Fibroblast of villous mesenchyme (primary cell): ENCODE data around the gene BTG4. TPM values are rescaled to one million over a fixed set of nuclear protein-coding genes. Genes with fewer than 3 reads are reported as not detected.

ENCODE experiments used
- DNase-seq: peaks from one replicate; pipeline ENCODE4 v3.0.0-alpha.2; 2010; ENCODE audit warnings: low read depth
- H3K4me3 ChIP-seq: 2 replicates; pipeline ENCODE4 v1.5.1; 2011; ENCODE audit warnings: low read depth, mild to moderate bottlenecking, low read length
- total RNA-seq: library from RNA; depleted of rRNA; stranded (reverse); fragments of >200 nt; gene quantifications from 2 replicates; pipeline ENCODE4 v1.2.3, GENCODE V29; 2012
- TF ChIP-seq, protein P1 (sequence below): IDR thresholded peaks from 2 replicates; pipeline ENCODE4 v1.5.1; 2012; ENCODE audit warnings: low read depth, mild to moderate bottlenecking, low read length; ENCODE audit not compliant: insufficient read depth

Gene BTG4
- total RNA-seq, 1 donor = not detected

DNA sequence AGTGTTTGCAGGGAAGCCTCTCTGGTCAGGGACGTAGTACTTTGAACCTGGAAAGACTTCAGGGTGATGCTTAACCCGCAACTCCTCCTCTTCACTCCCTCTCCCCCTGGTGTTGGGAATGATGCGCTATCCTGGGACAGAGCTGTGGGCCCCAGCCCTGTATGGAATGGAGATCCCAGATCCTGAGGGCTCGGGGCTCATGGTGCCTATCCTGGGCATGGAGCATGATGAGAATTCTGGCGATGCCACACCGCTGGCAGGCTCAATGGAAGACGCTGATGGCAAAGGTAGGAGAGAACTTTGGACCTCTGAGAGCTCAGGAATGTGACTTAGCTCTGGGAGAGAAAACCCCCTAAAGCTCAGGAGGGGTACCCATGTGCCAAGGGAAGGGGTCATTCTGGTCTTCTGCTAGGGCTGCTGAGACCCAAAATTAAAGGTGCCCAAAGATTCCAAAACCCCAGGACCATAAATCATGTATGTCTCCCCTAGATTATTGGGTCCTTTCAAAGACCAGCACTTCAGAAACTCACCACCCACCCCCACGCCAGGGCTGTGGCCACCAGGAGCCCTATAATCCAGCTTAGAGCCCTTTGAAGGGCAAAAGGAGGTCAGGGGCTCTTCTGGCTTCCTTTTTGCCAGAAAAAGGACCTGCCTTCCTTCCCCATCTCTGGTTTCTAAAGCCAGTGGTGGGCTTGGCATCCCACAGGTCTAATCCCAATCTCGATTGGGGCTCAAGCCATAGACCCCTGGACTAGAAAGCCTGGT, 52.5 kb downstream of the BTG4 start:
- TF ChIP-seq, protein P1, sequence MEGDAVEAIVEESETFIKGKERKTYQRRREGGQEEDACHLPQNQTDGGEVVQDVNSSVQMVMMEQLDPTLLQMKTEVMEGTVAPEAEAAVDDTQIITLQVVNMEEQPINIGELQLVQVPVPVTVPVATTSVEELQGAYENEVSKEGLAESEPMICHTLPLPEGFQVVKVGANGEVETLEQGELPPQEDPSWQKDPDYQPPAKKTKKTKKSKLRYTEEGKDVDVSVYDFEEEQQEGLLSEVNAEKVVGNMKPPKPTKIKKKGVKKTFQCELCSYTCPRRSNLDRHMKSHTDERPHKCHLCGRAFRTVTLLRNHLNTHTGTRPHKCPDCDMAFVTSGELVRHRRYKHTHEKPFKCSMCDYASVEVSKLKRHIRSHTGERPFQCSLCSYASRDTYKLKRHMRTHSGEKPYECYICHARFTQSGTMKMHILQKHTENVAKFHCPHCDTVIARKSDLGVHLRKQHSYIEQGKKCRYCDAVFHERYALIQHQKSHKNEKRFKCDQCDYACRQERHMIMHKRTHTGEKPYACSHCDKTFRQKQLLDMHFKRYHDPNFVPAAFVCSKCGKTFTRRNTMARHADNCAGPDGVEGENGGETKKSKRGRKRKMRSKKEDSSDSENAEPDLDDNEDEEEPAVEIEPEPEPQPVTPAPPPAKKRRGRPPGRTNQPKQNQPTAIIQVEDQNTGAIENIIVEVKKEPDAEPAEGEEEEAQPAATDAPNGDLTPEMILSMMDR = no peak
- no peak overlapping the region for H3K4me3 ChIP-seq
- DNase-seq = no peak

DNA sequence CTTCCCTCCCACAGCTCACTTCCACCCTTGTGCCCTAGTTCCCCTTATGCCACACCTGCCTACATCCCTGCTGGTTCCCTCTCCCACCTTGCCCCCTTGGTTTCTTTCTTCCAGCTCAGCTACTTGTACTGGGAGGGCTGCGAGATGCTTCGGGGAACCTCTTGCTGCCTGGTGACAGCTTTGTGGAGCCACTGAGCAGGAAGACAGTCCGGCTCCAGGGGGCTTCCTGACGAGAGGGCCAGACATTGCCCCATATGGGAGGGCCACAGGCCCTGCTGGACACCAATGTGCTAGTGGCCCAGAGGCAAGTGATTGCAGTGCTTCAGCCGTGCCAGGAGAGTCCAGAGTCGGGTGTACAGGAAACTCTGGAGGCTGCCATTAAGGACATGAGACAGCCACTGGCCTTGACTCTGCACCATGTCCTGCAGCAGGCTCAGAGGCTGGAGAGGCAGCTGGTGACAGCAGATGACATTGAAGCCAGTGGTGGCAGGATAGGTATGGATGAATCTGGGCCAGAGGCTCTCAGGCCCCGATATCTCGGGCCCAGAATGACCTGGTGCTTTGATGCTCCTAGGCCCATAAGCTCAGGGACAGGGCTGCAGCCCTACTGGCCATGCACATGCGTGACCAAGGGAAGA, 54.3 kb downstream of the BTG4 start:
- TF ChIP-seq, protein P1 = no peak
- H3K4me3 ChIP-seq = no peak overlapping the region
- no peak for DNase-seq

DNA sequence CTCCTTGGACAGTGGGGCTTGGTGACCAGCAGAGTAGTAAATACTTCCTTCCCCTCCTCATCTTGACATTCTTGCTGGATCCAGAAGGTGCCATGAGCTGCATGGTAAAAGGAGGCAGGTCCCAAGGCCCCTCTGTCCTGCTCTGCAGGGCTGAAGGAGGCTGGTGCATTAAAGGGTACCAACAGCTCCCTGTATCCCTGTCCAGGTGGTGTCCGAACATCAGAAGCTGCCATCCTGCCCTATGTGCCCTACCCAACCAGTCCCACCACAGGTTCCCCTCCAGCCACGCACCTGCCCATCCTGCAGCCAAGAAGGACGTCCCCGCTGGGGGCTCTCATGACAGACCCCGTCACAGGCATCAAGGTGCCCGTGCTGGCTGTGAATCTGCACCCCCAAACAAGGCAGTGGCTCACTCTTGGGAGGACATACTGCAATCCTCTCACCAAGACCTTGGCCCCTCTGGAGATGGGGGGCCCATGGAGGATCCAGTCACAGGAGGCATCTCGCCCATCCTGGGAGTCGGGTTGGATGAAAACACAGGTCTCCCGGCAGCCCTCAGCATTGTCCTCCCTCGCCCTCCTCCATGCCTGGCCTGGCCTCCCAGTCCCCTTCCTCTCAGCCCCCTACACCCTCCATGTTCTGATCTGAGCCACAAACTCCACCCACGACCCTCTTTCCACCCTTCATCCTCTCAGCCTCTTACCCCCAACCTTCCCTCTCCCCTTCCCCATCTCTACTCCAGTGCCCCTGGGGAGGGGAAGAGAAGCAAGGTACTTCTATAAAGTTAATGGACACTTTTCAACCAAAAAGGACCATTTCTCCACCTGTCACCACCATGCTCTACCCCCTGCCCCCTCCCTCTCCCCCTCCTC, 55.1 kb downstream of the BTG4 start:
- H3K4me3 ChIP-seq = no peak overlapping the region
- no peak for DNase-seq
- TF ChIP-seq, protein P1 = no peak

DNA sequence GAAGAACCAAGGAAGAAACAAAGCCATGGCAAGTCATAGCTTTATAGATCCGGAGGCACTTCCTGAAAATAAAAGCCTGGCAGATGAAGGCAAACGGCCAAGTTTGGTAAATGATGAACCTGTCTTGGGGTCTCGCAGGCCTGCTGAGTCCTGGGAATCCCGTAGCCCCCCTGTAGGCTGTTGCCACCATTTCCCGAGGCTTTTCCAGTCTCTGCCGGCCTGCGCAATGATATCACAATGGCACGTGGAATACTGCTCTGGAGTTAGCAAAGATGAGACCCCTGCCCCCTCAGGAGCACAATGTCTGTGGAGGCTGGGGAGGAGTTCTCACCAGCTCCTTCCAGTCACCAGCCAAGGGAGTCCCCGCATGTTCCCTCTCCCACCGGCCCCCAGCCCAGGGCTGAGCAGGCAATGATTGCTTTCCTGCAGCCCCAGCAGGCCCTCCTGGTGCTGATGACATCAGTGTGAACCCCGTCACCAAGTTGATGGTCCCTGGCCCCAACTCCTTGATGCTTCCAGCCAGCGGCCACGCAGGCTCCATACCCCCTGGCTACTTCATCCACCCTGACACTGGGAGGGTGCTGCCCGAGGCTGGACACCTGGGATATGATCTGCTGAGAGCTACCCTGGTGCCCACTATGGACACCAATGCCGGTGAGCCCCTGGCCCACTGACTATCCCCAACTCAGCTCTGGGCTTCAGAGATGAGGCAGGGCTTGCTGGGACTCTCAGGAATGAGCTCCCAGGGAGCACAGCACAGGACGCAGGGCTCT, 55.9 kb downstream of the BTG4 start:
- DNase-seq = no peak
- H3K4me3 ChIP-seq = no peak overlapping the region

DNA sequence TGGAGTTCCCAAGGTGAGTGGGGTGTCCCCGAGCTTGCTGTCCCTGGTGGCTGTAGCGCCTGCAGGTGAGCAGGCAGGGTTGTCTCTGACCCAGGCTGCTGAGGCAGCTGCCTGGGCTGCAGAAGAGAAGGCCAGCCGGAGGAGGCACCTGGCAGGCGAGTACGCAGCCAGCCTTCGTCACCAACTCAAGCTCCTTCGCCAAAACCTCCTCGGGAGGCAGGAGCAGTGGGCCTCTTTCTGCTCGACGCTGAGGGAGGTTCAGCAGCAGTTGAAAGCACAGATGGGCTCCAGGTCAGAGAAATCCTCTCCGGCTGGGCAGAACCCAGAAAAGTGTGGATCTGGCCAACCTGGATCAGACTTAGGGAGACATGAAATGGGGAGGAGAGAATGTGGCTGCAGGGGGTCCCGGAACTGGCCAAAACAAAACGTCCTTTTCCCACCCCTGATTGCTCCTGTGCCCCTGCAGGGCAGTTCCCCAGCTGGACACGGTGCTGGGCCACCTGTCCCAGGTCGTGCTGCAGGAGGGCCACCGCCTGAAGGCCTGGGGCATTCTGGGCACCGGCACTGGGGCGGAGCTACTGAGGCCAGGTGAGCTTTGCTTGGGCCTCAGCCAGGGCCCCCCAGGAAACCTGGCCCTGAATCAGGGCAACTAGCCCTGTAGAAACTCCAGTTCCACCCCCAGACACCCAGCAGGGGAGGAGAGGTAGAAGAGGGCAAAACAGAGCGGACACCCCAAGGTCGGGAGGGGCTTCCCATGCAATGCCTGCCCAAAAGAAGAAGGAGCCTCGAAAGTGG, 56.7 kb downstream of the BTG4 start:
- DNase-seq = no peak
- TF ChIP-seq, protein P1 = no peak
- H3K4me3 ChIP-seq = no peak overlapping the region

More for the DNA sequence above, 55.9 kb downstream of the BTG4 start:
- TF ChIP-seq, protein P1 = no peak
